K562 (cell line): ENCODE data around the gene GSKIP. TPM values are rescaled to one million over a fixed set of nuclear protein-coding genes. Genes with fewer than 3 reads are reported as not detected.

Source experiments
- ATAC-seq: fragments of 200-7000 bp; cut with Tn5 transposase; 3 replicates; pipeline ENCODE4 v1.9.1; 2020; ENCODE audit warnings: moderate library complexity
- BruUV-seq: library from RNA; stranded (reverse); fragments of 400-500 nt; replicated peaks from 2 replicates; lab custom pipeline; 2021; lab: Mats Ljungman, UMichigan
- CTCF ChIA-PET: fragments of 300-600 bp; formaldehyde crosslinking; extraction: SDS; loops from one replicate; lab custom pipeline; 2021; ENCODE audit warnings: low intra/inter-chr PET ratio; lab: Yijun Ruan, JAX
- POLR2A ChIA-PET: fragments of 300-600, 350-650 bp; sonication (Branson Sonifier 250); formaldehyde crosslinking; extraction: SDS; loops from one replicate; lab custom pipeline; 2021; ENCODE audit warnings: antibody characterized with exemption, inconsistent platforms; lab: Yijun Ruan, JAX
- DNase-seq, 4 experiments: peaks; one replicate each; pipeline versions ENCODE4 v3.0.0 to v3.0.0-alpha.2; 2011 to 2018; ENCODE audit warnings: low spot score in 3 of 4, mixed read lengths in 3 of 4; ENCODE audit errors: extremely low read depth in 1 of 4
- FAIRE-seq: peaks from 2 replicates; lab custom pipeline; 2011; peaks lifted over from hg19 to GRCh38; lab: Jason Lieb, UNC
- H2AFZ ChIP-seq: 2 replicates; pipeline ENCODE4 v1.6.0; 2011; ENCODE audit warnings: low read depth, low read length, control low read depth, inconsistent platforms
- H3K27ac ChIP-seq: fragments of 200-600 bp; 3 replicates; pipeline ENCODE4 v1.8.0; 2011; ENCODE audit warnings: low read depth, mild to moderate bottlenecking, control low read depth, inconsistent platforms, low read length, moderate library complexity, mixed read lengths; ENCODE audit errors: extremely low read depth
- H3K27me3 ChIP-seq, 2 experiments: fragments of 300-600 bp in 1 of 2; 2 replicates in 1 of 2; 3 replicates in 1 of 2; pipeline versions ENCODE4 v1.6.0 to v1.8.0; 2011; ENCODE audit warnings: inconsistent platforms in 2 of 2, low read length in 2 of 2, mild to moderate bottlenecking in 1 of 2, mixed read lengths in 1 of 2, moderate library complexity in 1 of 2; ENCODE audit not compliant: control insufficient read depth in 2 of 2, insufficient read depth in 2 of 2
- H3K36me3 ChIP-seq: fragments of 300-600 bp; 3 replicates; pipeline ENCODE4 v1.8.0; 2011; ENCODE audit warnings: mild to moderate bottlenecking, low read length, inconsistent platforms; ENCODE audit not compliant: control insufficient read depth, insufficient read depth
- H3K4me1 ChIP-seq, 2 experiments: fragments of 200-600 bp in 1 of 2; replicated peaks in 1 of 2; 2 replicates in 1 of 2; 3 replicates in 1 of 2; pipeline versions ENCODE4 v1.5.1 to v1.8.0; 2011; ENCODE audit warnings: inconsistent platforms in 2 of 2, low read length in 2 of 2, mild to moderate bottlenecking in 1 of 2, mixed read lengths in 1 of 2, moderate library complexity in 1 of 2; ENCODE audit not compliant: control insufficient read depth in 2 of 2, insufficient read depth in 2 of 2
- H3K4me2 ChIP-seq: 2 replicates; pipeline ENCODE4 v1.6.1; 2011; ENCODE audit warnings: low read length, control low read depth, inconsistent platforms, mixed read lengths; ENCODE audit not compliant: insufficient read depth
- H3K4me3 ChIP-seq: fragments of 200-600 bp; sonication (generic), shearing (Covaris generic); 2 replicates; pipeline ENCODE4 v1.5.1; 2016; ENCODE audit warnings: control low read depth, inconsistent platforms
- H3K79me2 ChIP-seq: fragments of 200-600 bp; 3 replicates; pipeline ENCODE4 v1.8.0; 2011; ENCODE audit warnings: low read length, inconsistent platforms; ENCODE audit not compliant: control insufficient read depth, insufficient read depth
- H3K9ac ChIP-seq, 2 experiments: 2 replicates each; pipeline versions ENCODE4 v1.6.0 to v1.6.1; 2011; ENCODE audit warnings: low read depth in 2 of 2, low read length in 2 of 2, control low read depth in 1 of 2, inconsistent platforms in 1 of 2, mild to moderate bottlenecking in 1 of 2, mixed read lengths in 1 of 2; ENCODE audit not compliant: insufficient read depth in 1 of 2
- H3K9me1 ChIP-seq: one replicate; pipeline ENCODE4 v1.6.0; 2011; ENCODE audit warnings: inconsistent platforms, mild to moderate bottlenecking, low read length, moderate library complexity; ENCODE audit not compliant: control insufficient read depth, insufficient read depth
- H3K9me3 ChIP-seq: replicated peaks from 2 replicates; pipeline ENCODE4 v1.5.1; 2011; ENCODE audit warnings: low read depth, low read length, inconsistent platforms; ENCODE audit not compliant: control insufficient read depth, insufficient read depth
- H4K20me1 ChIP-seq: replicated peaks from 2 replicates; pipeline ENCODE4 v1.6.1; 2011; ENCODE audit warnings: low read length, inconsistent platforms, mixed read lengths; ENCODE audit not compliant: control insufficient read depth, insufficient read depth
- DIDO1 ChIP-seq: fragments of 450-650 bp; IDR thresholded peaks from 2 replicates; pipeline ENCODE4 v1.6.1; 2016; ENCODE audit warnings: low read depth, missing biosample characterization, missing genetic modification characterization
- DNMT1 ChIP-seq: fragments of 450-650 bp; IDR thresholded peaks from 2 replicates; pipeline ENCODE4 v1.6.1; 2016; ENCODE audit warnings: antibody characterized with exemption, mild to moderate bottlenecking
- E2F4 ChIP-seq: sonication (generic); formaldehyde crosslinking; IDR thresholded peaks from 2 replicates; pipeline ENCODE4 v1.8.0; 2022; ENCODE audit warnings: mild to moderate bottlenecking, low read depth, missing genetic modification reagents
- FOXA3 ChIP-seq, 2 experiments: fragments of 450-650 bp in 1 of 2; sonication (generic) in 1 of 2; formaldehyde crosslinking; IDR thresholded peaks in 1 of 2; conservative IDR thresholded peaks in 1 of 2; 2 replicates each; pipeline versions ENCODE4 v1.4.0 to v1.8.0; 2020 to 2022; ENCODE audit warnings: mild to moderate bottlenecking in 2 of 2, missing genetic modification reagents in 1 of 2
- FOXJ3 ChIP-seq: sonication (generic); formaldehyde crosslinking; IDR thresholded peaks from 2 replicates; pipeline ENCODE4 v1.4.0; 2020; ENCODE audit warnings: mild to moderate bottlenecking, missing genetic modification reagents
- FOXM1 ChIP-seq, 2 experiments: fragments of 450-650 bp in 1 of 2; sonication (generic) in 1 of 2; formaldehyde crosslinking in 1 of 2; IDR thresholded peaks; 2 replicates each; pipeline versions ENCODE4 v1.6.1 to v1.9.0; 2017 to 2022; ENCODE audit warnings: low read depth in 2 of 2, mild to moderate bottlenecking in 2 of 2, missing genetic modification reagents in 1 of 2, moderate library complexity in 1 of 2
- HNRNPLL ChIP-seq: fragments of 200-400 bp; formaldehyde crosslinking; IDR thresholded peaks from 2 replicates; pipeline ENCODE4 v1.6.1; 2017; ENCODE audit warnings: low read length, low read depth, mild to moderate bottlenecking; ENCODE audit not compliant: poor library complexity, severe bottlenecking
- KDM4B ChIP-seq, 2 experiments: fragments of 450-650 bp in 1 of 2; sonication (generic) in 1 of 2; IDR thresholded peaks; 2 replicates each; pipeline ENCODE4 v1.6.1; 2016 to 2017; ENCODE audit warnings: borderline replicate concordance in 2 of 2, antibody characterized with exemption in 1 of 2, low read depth in 1 of 2, mild to moderate bottlenecking in 1 of 2
- LCOR ChIP-seq: sonication (generic); formaldehyde crosslinking; IDR thresholded peaks from 2 replicates; pipeline ENCODE4 v1.8.0; 2022; ENCODE audit warnings: mild to moderate bottlenecking, missing genetic modification reagents
- SMAD1 ChIP-seq: fragments of 150-350 bp; IDR thresholded peaks from 2 replicates; pipeline ENCODE4 v1.6.1; 2014; ENCODE audit warnings: low read length, low read depth; ENCODE audit not compliant: partially characterized antibody
- SNAPC5 ChIP-seq: fragments of 250-450 bp; sonication (Bioruptor Pico); IDR thresholded peaks from 2 replicates; pipeline ENCODE4 v1.8.0; 2021; ENCODE audit warnings: moderate library complexity, mild to moderate bottlenecking, inconsistent platforms
- STAT5B ChIP-seq: fragments of 250-450 bp; sonication (Bioruptor Pico); IDR thresholded peaks from 2 replicates; pipeline ENCODE4 v1.8.0; 2021; ENCODE audit warnings: mild to moderate bottlenecking, inconsistent platforms
- TRIM25 ChIP-seq: fragments of 450-650 bp; IDR thresholded peaks from 2 replicates; pipeline ENCODE4 v1.7.0; 2016; ENCODE audit warnings: borderline replicate concordance
- ZBTB43 ChIP-seq: sonication (generic); formaldehyde crosslinking; IDR thresholded peaks from 2 replicates; pipeline ENCODE4 v1.8.0; 2023; ENCODE audit warnings: mild to moderate bottlenecking, missing genetic modification reagents
- ZNF146 ChIP-seq: IDR thresholded peaks from one replicate; pipeline ENCODE4 v1.6.1; 2018; ENCODE audit warnings: missing compliant biosample characterization; ENCODE audit not compliant: unreplicated experiment
- WGBS: fragments of 100-300 bp; shearing (Covaris generic); methylation state at CpG from one replicate; pipeline ENCODE4 v1.1.6; 2016; ENCODE audit warnings: low coverage, mixed read lengths; ENCODE audit not compliant: insufficient coverage; ENCODE audit errors: missing lambda C conversion rate; 5-methylcytosine and 5-hydroxymethylcytosine counted together
- in situ Hi-C: fragments of 300-500 bp; cut with MboI; formaldehyde crosslinking; loops from 4 replicates; pipeline ENCODE4 v1.15.0; 2018; ENCODE audit warnings: inconsistent platforms, mixed read lengths
- intact Hi-C: fragments of 100-400 bp; cut with micrococcal nuclease; formaldehyde crosslinking; loops from 2 replicates; pipeline ENCODE4 v1.14.2; 2022
- polyA plus RNA-seq, 8 experiments: library from polyadenylated mRNA; depleted of rRNA in 4 of 8; stranded (reverse) in 5 of 8; unstranded in 3 of 8; fragments of >200 nt; fragmentation: Nextera tagmentation in 2 of 8; fragmentation: Illumina TruSeq in 1 of 8; extraction: Ambion mirVana in 2 of 8; extraction: Trizol in 1 of 8; gene quantifications; 2 replicates each; pipeline versions ENCODE4 v1.2.1 to v1.2.3, GENCODE V29; 2011 to 2014; ENCODE audit warnings: inconsistent platforms in 1 of 8, missing spikeins in 1 of 8
- total RNA-seq, 7 experiments: library from RNA; depleted of rRNA in 6 of 7; stranded (reverse); fragments of >200 nt in 6 of 7; fragmentation: Illumina TruSeq in 2 of 7; extraction: Trizol in 2 of 7; gene quantifications; 2 replicates each; pipeline versions ENCODE4 v1.2.1 to v1.2.3, GENCODE V29; 2011 to 2021; ENCODE audit warnings: low replicate concordance in 1 of 7

GSKIP gene
- total and polyA plus RNA-seq, 9 of the 15 experiments (the other 6 are each of a cell fraction or from before 2014, with no cell fraction given): 12.9 to 58.9 (median 22.2) TPM

- Histone ChIP-seq H3K9ac (no peak overlapping the region), H4K20me1 (no peaks in the 10 kb centered on the region), H3K36me3 (no peaks in the 10 kb centered on the region), H3K9me1 (no peaks in the 10 kb centered on the region), H3K79me2 (no peaks in the 10 kb centered on the region), H3K9me3 (no peaks in the 10 kb centered on the region), H3K4me2 (no peak overlapping the region), H3K4me1 (peaks cover 0 to 3% of the 10 kb centered on the region in 2 experiments; a peak in 3 of 5 replicates), H2AFZ (no peak overlapping the region), H3K4me3 (no peak overlapping the region), H3K27ac (no peak overlapping the region), H3K27me3 (no peaks in the 10 kb centered on the region)
- ChIA-PET CTCF (no interaction called here), POLR2A (interaction anchor here (1.0 kb wide), 1 partner anchor 12 kb away, joined by 3 read pairs; no protein-coding TSS in a partner anchor)
- DNase-seq: no peak
- no peak for FAIRE-seq
- intact Hi-C loops (no loop called here), in situ Hi-C loops (loop anchor here (25.0 kb wide), 1 partner anchor 838 kb away; no protein-coding TSS in a partner anchor)
- no peak for ATAC-seq
- WGBS: 29% methylated on average over 5 of the region's 5 CpGs
- TF ChIP-seq SNAPC5: no peak
- TF ChIP-seq ZNF146 (CRISPR knock-in tag): no peak
- TF ChIP-seq FOXA3 (CRISPR knock-in tag; conservative IDR thresholded peaks at IDR 0.05 in 1 of 2, IDR thresholded peaks at IDR 0.05 in 1 of 2): no peak
- no peak for TF ChIP-seq DIDO1 (tag)
- TF ChIP-seq KDM4B (IDR thresholded peaks at IDR 0.05; ENCODE audit: borderline replicate concordance in 2 of 2, low read depth in 1 of 2): no peak
- TF ChIP-seq SMAD1: no peak
- TF ChIP-seq ZBTB43 (CRISPR knock-in tag): no peak
- TF ChIP-seq FOXM1 (IDR thresholded peaks at IDR 0.05; ENCODE audit: low read depth): no peak
- TF ChIP-seq FOXM1 (CRISPR knock-in tag; IDR thresholded peaks at IDR 0.05; ENCODE audit: low read depth): no peak
- no peak for TF ChIP-seq LCOR
- TF ChIP-seq HNRNPLL: no peak
- TF ChIP-seq DNMT1: no peak
- no peak for TF ChIP-seq E2F4 (CRISPR knock-in tag)
- TF ChIP-seq TRIM25: no peak
- no peak for TF ChIP-seq STAT5B (CRISPR knock-in tag)
- TF ChIP-seq FOXJ3 (CRISPR knock-in tag): no peak
- BruUV-seq: no TSS peak
Observed at GRCh38 chr14:96400495-96400894, 37.2 kb downstream of the GSKIP start.
